Ishikawa (cell line): Measurements from ENCODE around the gene FOXP1.

Experiments
- CEBPB ChIP-seq: IDR thresholded peaks from 2 replicates; pipeline ENCODE4 v1.6.1; 2012
- CREB1 ChIP-seq: IDR thresholded peaks from 2 replicates; pipeline ENCODE4 v1.6.1; 2012; ENCODE audit warnings: low read depth
- EGR1 ChIP-seq: IDR thresholded peaks from 2 replicates; pipeline ENCODE4 v1.6.1; 2012
- EP300 ChIP-seq: IDR thresholded peaks from 2 replicates; pipeline ENCODE4 v1.6.1; 2012; ENCODE audit warnings: borderline replicate concordance
- FOXM1 ChIP-seq: IDR thresholded peaks from 2 replicates; pipeline ENCODE4 v1.6.1; 2012; ENCODE audit warnings: low read depth, borderline replicate concordance
- NFIC ChIP-seq: IDR thresholded peaks from 2 replicates; pipeline ENCODE4 v1.6.1; 2012
- RAD21 ChIP-seq: IDR thresholded peaks from 2 replicates; pipeline ENCODE4 v1.6.1; 2012; ENCODE audit warnings: low read depth
- REST ChIP-seq: IDR thresholded peaks from 2 replicates; pipeline ENCODE4 v1.6.1; 2012; ENCODE audit warnings: low read depth, mild to moderate bottlenecking
- TAF1 ChIP-seq: IDR thresholded peaks from 2 replicates; pipeline ENCODE4 v1.6.1; 2012; ENCODE audit warnings: low read depth, mild to moderate bottlenecking
- TCF12 ChIP-seq: IDR thresholded peaks from 2 replicates; pipeline ENCODE4 v1.6.1; 2012; ENCODE audit warnings: low read depth
- TEAD4 ChIP-seq: IDR thresholded peaks from 2 replicates; pipeline ENCODE4 v1.6.1; 2012
- YY1 ChIP-seq: IDR thresholded peaks from 2 replicates; pipeline ENCODE4 v1.6.1; 2012; ENCODE audit warnings: low read depth
- ZBTB7A ChIP-seq: IDR thresholded peaks from 2 replicates; pipeline ENCODE4 v1.6.1; 2012; ENCODE audit warnings: low read depth
- TF ChIP-seq, protein P1 (sequence below): IDR thresholded peaks from 2 replicates; pipeline ENCODE4 v1.6.1; 2012
- TF ChIP-seq, protein P2 (sequence below): IDR thresholded peaks from 2 replicates; pipeline ENCODE4 v1.6.1; 2012

FOXP1 gene

DNA sequence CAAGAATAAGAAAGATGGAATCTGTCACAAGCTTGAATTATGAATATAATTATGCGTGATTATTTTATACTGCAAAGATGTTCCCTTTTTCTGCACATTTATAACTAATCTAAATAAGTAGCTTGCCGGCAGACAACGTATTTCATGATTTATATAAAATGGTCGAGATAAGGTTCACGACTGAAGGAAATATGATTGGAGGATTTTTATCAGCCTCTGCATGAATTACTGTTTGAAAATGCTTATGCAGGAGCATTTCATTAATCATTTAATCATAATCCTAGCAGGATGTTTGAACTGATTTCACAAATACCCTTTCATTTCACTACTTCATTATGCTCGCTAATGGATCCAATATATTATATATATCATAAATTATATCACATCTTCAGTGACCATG is 580.0 kb downstream of the FOXP1 start:
- TF ChIP-seq RAD21 (no peak), TCF12 (no peak), NFIC (no peak), CREB1 (no peak), EGR1 (no peak), REST (no peak), YY1 (no peak), TAF1 (no peak), FOXM1 (no peak), EP300 (no peak), TEAD4 (no peak), CEBPB (no peak), ZBTB7A (no peak)
- TF ChIP-seq, protein P1, sequence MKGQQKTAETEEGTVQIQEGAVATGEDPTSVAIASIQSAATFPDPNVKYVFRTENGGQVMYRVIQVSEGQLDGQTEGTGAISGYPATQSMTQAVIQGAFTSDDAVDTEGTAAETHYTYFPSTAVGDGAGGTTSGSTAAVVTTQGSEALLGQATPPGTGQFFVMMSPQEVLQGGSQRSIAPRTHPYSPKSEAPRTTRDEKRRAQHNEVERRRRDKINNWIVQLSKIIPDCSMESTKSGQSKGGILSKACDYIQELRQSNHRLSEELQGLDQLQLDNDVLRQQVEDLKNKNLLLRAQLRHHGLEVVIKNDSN, result no peak
- TF ChIP-seq, protein P2, sequence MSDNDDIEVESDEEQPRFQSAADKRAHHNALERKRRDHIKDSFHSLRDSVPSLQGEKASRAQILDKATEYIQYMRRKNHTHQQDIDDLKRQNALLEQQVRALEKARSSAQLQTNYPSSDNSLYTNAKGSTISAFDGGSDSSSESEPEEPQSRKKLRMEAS, result no peak

DNA sequence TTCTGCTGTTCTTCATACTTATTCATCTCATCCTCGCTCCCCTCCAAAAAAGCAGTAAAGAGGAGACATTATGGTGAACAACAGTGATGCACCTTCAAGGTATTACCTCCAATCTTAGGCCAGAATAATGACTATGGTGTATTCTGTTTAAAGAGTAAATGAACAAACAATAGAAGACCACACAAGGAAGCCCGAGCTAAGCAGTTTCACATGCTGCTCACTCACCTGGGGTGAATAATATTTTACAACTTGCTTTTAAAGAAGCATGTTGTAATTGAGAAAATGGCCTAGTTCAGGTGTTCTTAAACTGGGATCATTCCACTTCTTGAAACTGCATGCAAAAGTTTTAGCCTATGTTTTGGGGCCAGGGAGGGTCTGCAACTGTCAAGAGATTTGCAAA is 581.2 kb downstream of the FOXP1 start:
- TF ChIP-seq REST (no peak), EP300 (no peak), YY1 (no peak), EGR1 (no peak), CREB1 (no peak), FOXM1 (no peak)
- TF ChIP-seq, protein P1, result no peak

- TF ChIP-seq RAD21, result no peak
- TF ChIP-seq TCF12, result no peak
- no peak for TF ChIP-seq EP300
- no peak for TF ChIP-seq TEAD4
- TF ChIP-seq YY1, result no peak
Measured at GRCh38 chr3:71001303-71001830, 582.2 kb downstream of the FOXP1 start.

DNA sequence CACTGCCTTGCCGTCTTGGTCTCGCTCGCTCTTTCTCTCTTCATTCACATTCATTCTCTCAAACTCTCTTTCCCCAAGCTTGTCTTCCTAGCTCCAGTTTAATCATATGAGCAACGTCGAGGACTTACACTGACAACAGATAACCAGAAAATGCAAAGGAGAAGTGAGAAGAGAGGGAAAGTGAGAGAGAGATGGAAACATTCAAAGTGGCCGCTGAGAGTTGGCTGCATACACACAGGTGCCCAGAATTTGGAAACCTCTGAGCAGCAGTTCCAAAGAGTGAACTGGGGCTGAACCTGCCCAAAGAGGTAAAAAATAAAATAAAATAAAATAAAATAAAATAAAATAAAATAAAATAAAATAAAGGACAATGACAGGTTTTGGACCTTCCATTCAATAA is 583.0 kb downstream of the FOXP1 start:
- TF ChIP-seq, protein P1, result no peak
- no peak for TF ChIP-seq EGR1
- no peak for TF ChIP-seq FOXM1
- no peak for TF ChIP-seq NFIC
- no peak for TF ChIP-seq EP300
- TF ChIP-seq TEAD4, result no peak
- TF ChIP-seq RAD21, result no peak
- no peak for TF ChIP-seq TCF12

DNA sequence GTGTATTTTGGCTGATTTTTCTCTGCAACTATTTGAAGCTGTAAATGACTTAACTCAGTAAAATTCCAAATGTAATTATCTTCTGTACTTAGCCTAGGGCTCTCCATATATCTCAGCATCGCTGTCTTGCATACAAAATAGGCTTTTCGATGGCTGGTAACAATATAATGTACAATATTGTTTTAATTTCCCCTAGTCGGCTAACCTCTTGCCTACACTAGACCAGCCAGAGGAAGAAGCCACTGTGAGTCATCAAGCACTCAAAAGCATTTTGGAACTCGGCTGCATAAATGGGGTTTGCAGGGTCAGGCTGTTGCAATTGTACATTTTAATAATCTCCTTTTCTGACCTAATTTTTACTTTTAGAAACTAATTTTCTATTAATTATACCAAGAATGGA is 583.8 kb downstream of the FOXP1 start:
- TF ChIP-seq NFIC (no peak), EP300 (no peak), TEAD4 (no peak), RAD21 (no peak), TAF1 (no peak), FOXM1 (no peak), TCF12 (no peak), YY1 (no peak), CEBPB (no peak), REST (no peak), ZBTB7A (no peak), CREB1 (no peak), EGR1 (no peak)
- TF ChIP-seq, protein P2, result no peak
- TF ChIP-seq, protein P1, result no peak
